Effector memory CD8-positive, alpha-beta T cell (primary cell): ENCODE data around the gene SYCP2.
A peak's percentile ranks its signal among the peaks of the same experiment; 100 is the strongest.
"Not testable (repeated sequence)": the region's sequence is repeated elsewhere in the genome, so short reads cannot be mapped to it uniquely, and the experiment has no call there.

Source experiments
- ATAC-seq: fragments of 150-1000 bp; cut with Tn5 transposase; replicated peaks from 2 replicates; pipeline ENCODE4 v1.10.0; 2021; ENCODE audit warnings: mild to moderate bottlenecking, moderate library complexity
- DNase-seq, 3 experiments: peaks; one replicate each; pipeline ENCODE4 v3.0.0; 2021
- H3K27ac Mint-ChIP-seq, 2 donors: one replicate each; pipeline ENCODE4 v1.8.0; 2022; ENCODE audit warnings: mild to moderate bottlenecking in 2 of 2, mixed read lengths in 2 of 2, moderate library complexity in 2 of 2
- H3K27me3 Mint-ChIP-seq, 2 donors: one replicate each; pipeline ENCODE4 v1.8.0; 2022; ENCODE audit warnings: mixed read lengths in 2 of 2
- H3K36me3 Mint-ChIP-seq: one replicate; pipeline ENCODE4 v1.8.0; 2022; ENCODE audit warnings: mild to moderate bottlenecking, moderate library complexity, mixed read lengths; ENCODE audit not compliant: insufficient read depth
- H3K4me1 Mint-ChIP-seq, 2 donors: one replicate each; pipeline ENCODE4 v1.8.0; 2022; ENCODE audit warnings: low read depth in 2 of 2, mixed read lengths in 2 of 2
- H3K4me3 Mint-ChIP-seq, 2 donors: one replicate each; pipeline ENCODE4 v1.8.0; 2022; ENCODE audit warnings: mild to moderate bottlenecking in 2 of 2, mixed read lengths in 2 of 2, moderate library complexity in 2 of 2
- H3K9me3 Mint-ChIP-seq, 2 donors: one replicate each; pipeline ENCODE4 v1.8.0; 2022; ENCODE audit warnings: mixed read lengths in 2 of 2

SYCP2 gene

GRCh38 chr20:59911041-59911440, 22.4 kb downstream of the SYCP2 start:
- no peak overlapping the region for H3K27ac Mint-ChIP-seq
- no peaks in the 10 kb centered on the region for H3K36me3 Mint-ChIP-seq
- H3K27me3 Mint-ChIP-seq = no peaks in the 10 kb centered on the region
- no peaks in the 10 kb centered on the region for H3K4me1 Mint-ChIP-seq
- DNase-seq (no peak), ATAC-seq (no peak)
- no peak overlapping the region for H3K4me3 Mint-ChIP-seq
- no peaks in the 10 kb centered on the region for H3K9me3 Mint-ChIP-seq

GRCh38 chr20:59908855-59909254, 24.6 kb downstream of the SYCP2 start:
- no peak overlapping the region for H3K4me3 Mint-ChIP-seq
- no peaks in the 10 kb centered on the region for H3K9me3 Mint-ChIP-seq
- no peak for ATAC-seq
- no peak overlapping the region for H3K27ac Mint-ChIP-seq
- H3K4me1 Mint-ChIP-seq = no peaks in the 10 kb centered on the region
- H3K27me3 Mint-ChIP-seq = no peaks in the 10 kb centered on the region
- H3K36me3 Mint-ChIP-seq = no peaks in the 10 kb centered on the region
- DNase-seq = no peak

- Mint-ChIP-seq H3K27me3 (no peaks in the 10 kb centered on the region), H3K27ac (no peak overlapping the region), H3K4me3 (no peak overlapping the region), H3K36me3 (no peaks in the 10 kb centered on the region), H3K4me1 (no peaks in the 10 kb centered on the region), H3K9me3 (no peaks in the 10 kb centered on the region)
- ATAC-seq (no peak), DNase-seq (no peak)
These were observed 29.8 kb downstream of the SYCP2 start for GRCh38 chr20:59903621-59904020.

GRCh38 chr20:59902470-59902869, 31.0 kb downstream of the SYCP2 start:
- Mint-ChIP-seq H3K36me3 (no peaks in the 10 kb centered on the region), H3K4me3 (no peak overlapping the region), H3K27me3 (no peaks in the 10 kb centered on the region), H3K27ac (no peak overlapping the region), H3K4me1 (no peaks in the 10 kb centered on the region), H3K9me3 (no peaks in the 10 kb centered on the region)
- no peak for ATAC-seq
- DNase-seq = no peak

- ATAC-seq = no peak
- Mint-ChIP-seq H3K4me1 (no peaks in the 10 kb centered on the region), H3K27ac (no peak overlapping the region), H3K27me3 (no peaks in the 10 kb centered on the region), H3K36me3 (no peaks in the 10 kb centered on the region), H3K4me3 (no peak overlapping the region), H3K9me3 (no peaks in the 10 kb centered on the region)
- DNase-seq = no peak
These were observed 37.5 kb downstream of the SYCP2 start for GRCh38 chr20:59895908-59896307.

- ATAC-seq (no peak), DNase-seq (no peak)
- no peaks in the 10 kb centered on the region for H3K27me3 Mint-ChIP-seq
- H3K9me3 Mint-ChIP-seq = no peaks in the 10 kb centered on the region
- no peaks in the 10 kb centered on the region for H3K36me3 Mint-ChIP-seq
- no peaks in the 10 kb centered on the region for H3K4me1 Mint-ChIP-seq
- H3K4me3 Mint-ChIP-seq = no peak overlapping the region
- H3K27ac Mint-ChIP-seq = peak overlapping the region in 1 of 2 donors; percentile 6
These were observed 41.9 kb downstream of the SYCP2 start for GRCh38 chr20:59891581-59891980.

GRCh38 chr20:59890035-59890434, 43.4 kb downstream of the SYCP2 start:
- not testable (repeated sequence) for H3K9me3 Mint-ChIP-seq, H3K27me3 Mint-ChIP-seq, H3K36me3 Mint-ChIP-seq, DNase-seq, ATAC-seq, H3K4me1 Mint-ChIP-seq, H3K4me3 Mint-ChIP-seq, H3K27ac Mint-ChIP-seq

- Mint-ChIP-seq H3K36me3 (no peaks in the 10 kb centered on the region), H3K9me3 (no peaks in the 10 kb centered on the region), H3K4me3 (no peak overlapping the region), H3K27ac (no peak overlapping the region), H3K27me3 (no peaks in the 10 kb centered on the region), H3K4me1 (no peaks in the 10 kb centered on the region)
- ATAC-seq (no peak), DNase-seq (no peak)
These were observed 45.4 kb downstream of the SYCP2 start for GRCh38 chr20:59888050-59888449.

- Mint-ChIP-seq H3K27ac (no peak overlapping the region), H3K4me1 (no peaks in the 10 kb centered on the region), H3K36me3 (peaks cover 3% of the 10 kb centered on the region), H3K27me3 (no peaks in the 10 kb centered on the region), H3K9me3 (no peaks in the 10 kb centered on the region), H3K4me3 (no peak overlapping the region)
- ATAC-seq = no peak
- DNase-seq = no peak
These were observed 48.9 kb downstream of the SYCP2 start for GRCh38 chr20:59884494-59884893.

GRCh38 chr20:59880198-59880597, 53.2 kb downstream of the SYCP2 start:
- H3K36me3 Mint-ChIP-seq = peaks cover 3% of the 10 kb centered on the region
- no peak overlapping the region for H3K4me3 Mint-ChIP-seq
- H3K27ac Mint-ChIP-seq = no peak overlapping the region
- no peaks in the 10 kb centered on the region for H3K4me1 Mint-ChIP-seq
- no peak for ATAC-seq
- no peaks in the 10 kb centered on the region for H3K9me3 Mint-ChIP-seq
- no peak for DNase-seq
- no peaks in the 10 kb centered on the region for H3K27me3 Mint-ChIP-seq

- Mint-ChIP-seq H3K4me1 (peaks cover 0 to 4% of the 10 kb centered on the region in 2 donors), H3K27ac (no peak overlapping the region), H3K27me3 (no peaks in the 10 kb centered on the region), H3K9me3 (no peaks in the 10 kb centered on the region), H3K4me3 (no peak overlapping the region), H3K36me3 (no peaks in the 10 kb centered on the region)
- ATAC-seq (no peak), DNase-seq (no peak)
These were observed 60.0 kb downstream of the SYCP2 start for GRCh38 chr20:59873409-59873808.

GRCh38 chr20:59871096-59871495, 62.3 kb downstream of the SYCP2 start:
- Mint-ChIP-seq H3K36me3 (peaks cover 3% of the 10 kb centered on the region), H3K27me3 (no peaks in the 10 kb centered on the region), H3K4me1 (peaks cover 0 to 4% of the 10 kb centered on the region in 2 donors), H3K4me3 (no peak overlapping the region), H3K9me3 (no peaks in the 10 kb centered on the region), H3K27ac (no peak overlapping the region)
- no peak for DNase-seq
- no peak for ATAC-seq

- Mint-ChIP-seq H3K36me3 (peaks cover 3% of the 10 kb centered on the region), H3K4me3 (no peak overlapping the region), H3K27me3 (no peaks in the 10 kb centered on the region), H3K9me3 (no peaks in the 10 kb centered on the region), H3K4me1 (no peaks in the 10 kb centered on the region), H3K27ac (no peak overlapping the region)
- DNase-seq = no peak
- ATAC-seq = no peak
These were observed 67.1 kb downstream of the SYCP2 start for GRCh38 chr20:59866338-59866737.

- no peak for DNase-seq
- H3K27me3 Mint-ChIP-seq = no peaks in the 10 kb centered on the region
- no peak overlapping the region for H3K27ac Mint-ChIP-seq
- peaks cover 3% of the 10 kb centered on the region for H3K36me3 Mint-ChIP-seq
- H3K4me1 Mint-ChIP-seq = no peaks in the 10 kb centered on the region
- no peaks in the 10 kb centered on the region for H3K9me3 Mint-ChIP-seq
- ATAC-seq = no peak
- H3K4me3 Mint-ChIP-seq = no peak overlapping the region
These were observed 68.7 kb downstream of the SYCP2 start for GRCh38 chr20:59864726-59865125.

- ATAC-seq (no peak), DNase-seq (no peak)
- Mint-ChIP-seq H3K4me3 (no peak overlapping the region), H3K27me3 (no peaks in the 10 kb centered on the region), H3K4me1 (no peaks in the 10 kb centered on the region), H3K9me3 (no peaks in the 10 kb centered on the region), H3K36me3 (peaks cover 3% of the 10 kb centered on the region), H3K27ac (no peak overlapping the region)
These were observed 70.4 kb downstream of the SYCP2 start for GRCh38 chr20:59863058-59863457.
